GM19023 (cell line): Measurements from ENCODE around the gene CUTA.

Experiments used
- ATAC-seq: cut with Tn5 transposase; IDR thresholded peaks from one replicate; pipeline ENCODE4 v1.9.1; 2021; ENCODE audit warnings: mild to moderate bottlenecking, moderate library complexity; ENCODE audit not compliant: unreplicated experiment

Gene CUTA

GRCh38 chr6:33439956-33440648 is 22.2 kb upstream of the CUTA start:
- no peak for ATAC-seq

- no peak for ATAC-seq
Measured at GRCh38 chr6:33438978-33439594, 21.2 kb upstream of the CUTA start.

- ATAC-seq = no peak
Measured at GRCh38 chr6:33437666-33438065, 19.8 kb upstream of the CUTA start.

GRCh38 chr6:33434961-33435360 is 17.1 kb upstream of the CUTA start:
- ATAC-seq = no peak

DNA sequence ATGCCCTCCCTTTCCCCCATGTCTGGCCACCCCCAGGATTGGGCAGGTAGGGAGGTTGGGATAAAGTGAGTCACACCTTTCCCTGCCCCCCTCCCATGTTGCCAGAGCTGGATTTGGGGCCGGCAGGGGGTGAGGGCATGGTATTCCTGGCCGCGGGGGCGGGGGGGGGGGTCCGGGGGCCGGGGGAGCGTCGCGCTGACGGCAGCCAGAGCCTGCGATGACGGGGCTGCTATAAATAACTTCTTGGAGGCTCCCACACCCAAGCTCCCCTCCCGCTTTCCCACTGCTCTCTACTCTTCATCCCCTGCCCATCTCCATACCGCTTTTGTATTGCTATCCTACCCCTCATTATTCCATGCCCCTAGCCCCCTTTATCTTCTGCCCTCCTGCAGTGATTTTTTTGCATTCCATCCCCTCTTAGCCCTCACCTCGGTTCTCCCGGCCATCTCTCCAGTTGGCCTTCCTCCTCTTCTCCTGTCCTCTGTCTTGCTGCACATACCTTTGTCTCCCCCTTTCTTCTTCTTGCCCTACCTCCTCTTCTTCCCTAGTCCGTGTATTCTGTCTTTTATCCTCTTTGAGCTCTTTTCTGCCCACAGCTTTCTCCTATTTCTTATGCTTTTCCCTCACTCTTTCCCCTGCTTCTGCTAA is 15.8 kb upstream of the CUTA start:
- ATAC-seq = no peak

GRCh38 chr6:33433001-33433543 is 15.2 kb upstream of the CUTA start:
- ATAC-seq = no peak

GRCh38 chr6:33432546-33432945 is 14.6 kb upstream of the CUTA start:
- no peak for ATAC-seq

GRCh38 chr6:33431880-33432541 is 14.1 kb upstream of the CUTA start:
- ATAC-seq = no peak

DNA sequence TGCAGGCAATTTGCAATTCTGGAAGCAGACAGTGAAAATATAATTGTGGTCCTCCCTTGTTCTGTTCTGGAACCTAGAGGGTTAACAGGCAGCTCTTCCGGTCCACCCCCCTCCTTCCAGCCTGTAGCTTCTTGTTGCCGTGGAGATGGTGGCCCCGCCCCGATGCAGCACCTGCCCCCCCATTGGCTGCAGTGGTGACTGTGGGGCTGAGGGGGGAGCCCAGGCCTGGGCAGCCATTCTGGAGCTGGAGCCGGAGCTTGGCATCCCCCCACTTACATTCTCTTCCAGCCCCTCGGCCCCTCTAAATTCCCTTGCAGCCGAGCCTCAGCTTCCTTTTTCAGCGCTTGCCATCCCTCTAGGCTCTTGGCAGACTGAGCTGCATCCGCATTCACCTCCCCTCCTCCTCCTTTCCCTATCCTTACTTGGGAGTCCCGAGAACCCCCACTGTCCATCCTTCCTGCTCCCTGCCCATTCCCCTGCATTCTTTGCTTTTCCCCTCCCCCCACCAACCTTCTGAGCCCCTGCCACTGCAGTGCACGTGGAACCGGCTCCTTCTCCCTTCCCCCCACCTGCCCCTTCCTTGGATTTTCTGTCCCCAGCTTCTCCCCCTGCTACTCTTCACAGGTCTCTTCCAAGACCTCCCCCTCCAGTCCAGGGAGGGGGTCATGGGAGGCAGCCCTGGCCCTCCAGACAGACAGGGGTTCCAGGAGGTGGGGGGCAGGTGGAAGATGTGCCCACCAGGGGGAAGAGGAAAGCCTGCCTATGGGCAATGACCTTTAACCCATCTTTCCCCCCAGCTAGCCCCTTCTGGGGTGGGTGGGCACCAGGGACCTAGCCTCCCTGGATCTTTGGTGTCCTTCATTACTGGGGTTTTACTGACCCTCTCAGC is 13.3 kb upstream of the CUTA start:
- ATAC-seq = peak; percentile 49

DNA sequence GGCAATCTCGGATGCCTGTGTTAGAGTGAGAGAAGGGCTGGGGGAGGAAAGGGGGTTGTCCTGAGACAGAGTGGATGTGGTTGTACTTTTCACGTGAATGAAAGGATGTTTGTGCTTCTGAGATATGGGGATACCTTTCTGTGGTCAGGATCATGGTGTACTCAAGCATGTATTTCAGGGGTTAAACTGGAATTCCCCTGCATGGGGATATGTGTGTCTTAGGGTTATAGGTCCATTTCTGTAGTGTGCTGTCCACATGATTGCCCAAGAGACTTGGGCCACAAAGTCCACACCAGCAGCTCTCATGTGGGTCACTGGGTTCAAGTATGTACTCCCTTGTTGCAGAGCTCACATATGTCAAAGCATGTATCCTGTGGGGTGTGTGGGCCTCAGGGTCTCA is 12.4 kb upstream of the CUTA start:
- no peak for ATAC-seq

DNA sequence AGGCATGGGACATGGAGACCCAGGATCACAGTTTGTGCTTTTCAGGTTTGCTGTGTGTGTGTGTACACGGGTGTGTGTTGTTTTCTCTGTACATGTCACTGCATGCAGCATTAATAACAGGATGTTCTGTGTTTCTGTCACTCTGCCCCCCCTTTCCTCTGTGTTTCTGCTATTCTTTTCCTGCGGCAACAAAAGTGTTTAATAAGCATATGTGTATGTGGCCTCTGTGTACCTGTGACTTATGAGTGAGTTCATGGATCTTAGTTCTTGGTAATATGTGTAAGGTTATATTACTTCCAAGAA is 11.8 kb upstream of the CUTA start:
- no peak for ATAC-seq

- no peak for ATAC-seq
Measured at GRCh38 chr6:33428966-33429749, 11.3 kb upstream of the CUTA start.

DNA sequence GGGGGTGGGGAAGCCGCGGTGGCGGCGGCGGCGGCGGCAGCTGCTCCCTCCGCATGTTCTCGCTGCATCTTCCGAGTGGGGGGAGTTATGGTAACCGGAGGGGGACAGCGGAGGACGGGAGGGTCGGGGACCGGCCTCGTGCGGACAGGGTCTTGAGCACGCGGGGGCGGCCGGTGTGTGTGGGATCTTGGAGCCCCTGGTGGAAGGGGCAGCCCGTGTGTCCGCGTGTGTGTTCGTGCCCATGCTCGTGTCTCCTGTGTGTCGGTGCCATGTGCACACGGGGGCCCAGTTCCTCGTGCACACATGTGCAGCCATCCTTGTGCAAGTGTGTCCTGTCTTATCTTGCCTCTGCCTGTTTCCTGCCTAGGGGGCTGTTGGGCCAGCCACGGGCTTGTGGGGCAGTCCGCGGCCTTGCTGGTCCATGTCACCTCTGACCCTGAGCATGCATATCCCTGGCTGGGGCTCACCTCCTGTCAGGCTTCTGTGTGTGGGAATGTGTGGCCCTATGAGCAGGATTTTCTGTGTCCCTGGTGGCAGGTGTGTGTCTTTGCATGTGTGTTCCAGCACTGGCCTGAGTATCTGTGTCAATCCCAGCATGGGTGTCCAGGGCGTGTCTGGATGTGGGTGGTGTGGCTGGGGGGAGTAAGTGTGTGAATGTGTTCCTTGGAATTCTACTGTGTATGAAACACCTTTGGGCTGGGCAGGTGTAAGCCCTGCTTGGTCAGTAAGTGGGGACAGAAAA is 10.5 kb upstream of the CUTA start:
- no peak for ATAC-seq

GRCh38 chr6:33427585-33428223 is 9.8 kb upstream of the CUTA start:
- no peak for ATAC-seq

DNA sequence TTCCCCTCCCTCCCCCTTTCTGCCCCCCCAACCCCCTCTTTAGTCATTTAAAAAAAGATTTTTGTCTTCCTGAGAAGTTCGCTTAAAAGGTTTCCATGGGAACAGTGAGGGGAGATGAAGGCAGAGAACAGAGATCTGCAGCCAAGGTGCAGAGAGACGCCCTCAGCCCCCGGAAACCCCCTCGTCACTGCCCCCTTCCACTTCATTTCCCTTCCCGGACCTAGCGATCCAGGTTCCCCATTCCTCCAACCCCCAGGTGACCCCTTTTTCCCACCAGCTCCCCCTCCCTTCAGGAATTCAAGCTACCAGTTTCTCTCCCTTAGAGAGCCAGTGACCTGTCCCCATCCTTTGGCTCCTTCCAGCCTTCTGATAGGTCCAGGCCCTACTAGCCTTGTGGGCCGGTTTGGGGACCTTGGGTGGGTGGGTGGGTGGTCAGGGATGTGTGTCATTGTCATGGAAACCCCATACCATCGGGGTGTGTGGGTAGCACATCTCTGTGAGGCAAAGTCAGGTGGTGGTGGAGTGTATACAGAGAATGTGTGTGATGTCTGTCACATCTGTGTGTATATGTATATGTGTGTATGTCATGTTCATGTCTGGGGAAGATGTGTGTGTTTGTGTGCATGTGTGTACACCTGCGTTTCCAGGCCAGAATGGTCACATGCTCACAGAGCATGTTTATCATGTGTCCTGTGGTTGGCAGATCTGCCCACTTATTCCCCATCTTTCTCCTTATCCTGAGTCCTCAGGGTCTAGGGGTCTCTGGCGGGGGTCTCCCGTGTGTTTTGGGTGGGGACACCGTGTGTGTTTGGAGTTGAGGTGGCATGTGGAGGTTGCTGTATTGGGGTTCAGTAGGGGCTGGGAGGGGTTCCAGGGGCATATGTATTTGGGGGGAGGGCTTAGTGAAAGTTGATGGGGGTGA is 8.9 kb upstream of the CUTA start:
- no peak for ATAC-seq

- peak; percentile 42 for ATAC-seq
Measured at GRCh38 chr6:33425668-33426577, 8.0 kb upstream of the CUTA start.
